Stimulated activated CD8-positive, alpha-beta memory T cell treated with anti-CD3 and anti-CD28 coated beads, Interleukin-12 subunit alpha, Interleukin-12 subunit beta, amount 100 ng/mL, for 24 hours (primary cell): ENCODE measurements around the gene PLOD1.
"Not testable (repeated sequence)": the region's sequence is repeated elsewhere in the genome, so short reads cannot be mapped to it uniquely, and the experiment has no call there.

Source experiments
- DNase-seq: peaks from one replicate; pipeline ENCODE4 v3.0.0-alpha.2; 2020; ENCODE audit errors: extremely low read depth

The PLOD1 gene

GRCh38 chr1:11912482-11913216 is 21.9 kb upstream of the PLOD1 start:
- not testable (repeated sequence) for DNase-seq

DNA sequence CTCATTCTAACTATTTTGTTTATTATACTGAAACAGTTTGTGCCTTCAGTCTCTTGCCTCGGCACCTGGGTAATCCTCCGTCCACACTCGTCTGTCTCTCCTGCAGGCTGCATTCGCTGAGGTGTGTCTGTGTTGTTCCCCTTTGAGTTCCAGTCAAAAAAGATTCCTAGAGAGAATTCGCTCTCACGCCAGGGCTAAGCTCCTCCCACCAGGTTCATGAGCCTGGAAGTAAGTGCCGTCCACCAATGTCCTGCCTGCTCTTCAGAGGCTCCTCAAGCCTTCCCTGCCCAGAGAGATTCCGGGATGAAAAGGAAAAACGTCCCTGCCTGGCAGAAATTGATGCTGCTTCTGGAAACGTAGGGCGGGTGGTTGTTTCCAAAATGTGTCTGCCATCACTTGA is 21.2 kb upstream of the PLOD1 start:
- DNase-seq, result no peak

- DNase-seq, result no peak
These were observed 20.5 kb upstream of the PLOD1 start for GRCh38 chr1:11914024-11914423.

DNA sequence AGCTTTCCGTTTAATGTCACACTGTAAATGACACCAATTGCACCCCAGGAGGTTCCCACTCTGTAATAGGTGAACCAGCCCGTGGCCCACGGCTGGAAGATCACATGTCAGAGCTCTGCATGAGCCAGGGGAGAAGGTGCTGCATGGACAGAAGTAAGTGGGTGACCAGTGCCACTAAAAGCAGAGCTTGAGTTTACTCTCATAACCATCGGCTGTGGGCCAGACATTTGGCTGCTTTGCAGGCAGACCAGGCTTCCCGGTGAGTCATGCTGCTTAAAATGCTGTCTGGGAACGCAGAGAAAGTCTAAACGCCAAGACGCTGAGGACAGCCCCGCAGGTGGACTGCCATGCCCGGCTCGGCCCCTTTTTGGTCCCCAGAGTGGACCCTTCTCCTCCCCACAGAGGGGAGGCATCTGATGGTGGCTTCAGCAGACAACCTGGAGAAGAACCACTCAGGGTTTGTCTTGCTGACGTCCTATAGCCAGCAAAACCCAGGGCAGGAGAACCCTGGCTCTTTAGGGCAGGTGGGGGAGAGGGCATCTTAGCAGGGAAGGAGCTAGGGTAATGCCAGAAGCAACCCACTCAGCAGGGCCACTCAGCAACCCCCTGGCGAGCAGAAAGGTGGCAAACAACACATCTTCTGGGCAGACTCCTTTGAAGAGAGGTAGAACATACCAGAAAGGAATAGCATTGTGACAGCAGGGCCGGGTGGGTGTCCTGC is 15.6 kb upstream of the PLOD1 start:
- no peak for DNase-seq

DNA sequence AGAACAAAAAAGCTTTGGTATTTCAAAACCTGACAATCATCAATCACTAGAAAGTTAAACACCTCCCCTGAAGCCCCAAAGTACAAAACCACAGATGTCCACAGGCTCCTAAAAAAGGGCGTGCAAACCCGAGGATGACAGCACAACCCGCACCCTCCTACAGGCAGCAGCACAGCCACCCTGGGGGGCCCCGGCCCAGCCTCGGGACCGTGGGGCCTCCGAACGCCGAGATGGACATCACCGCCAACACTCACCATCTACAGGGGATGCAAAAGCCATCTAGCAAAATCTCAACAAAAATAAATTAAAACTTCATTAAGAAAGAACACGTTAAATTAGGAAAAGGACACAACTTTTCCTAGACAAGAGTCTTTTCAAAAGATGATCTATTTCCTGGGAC is 14.9 kb upstream of the PLOD1 start:
- no peak for DNase-seq

- DNase-seq, result no peak
These were observed 14.1 kb upstream of the PLOD1 start for GRCh38 chr1:11920239-11920903.

- no peak for DNase-seq
These were observed 13.5 kb upstream of the PLOD1 start for GRCh38 chr1:11921022-11921421.

- no peak for DNase-seq
These were observed 11.3 kb upstream of the PLOD1 start for GRCh38 chr1:11923069-11923826.

- no peak for DNase-seq
These were observed 10.7 kb upstream of the PLOD1 start for GRCh38 chr1:11923827-11924113.

DNA sequence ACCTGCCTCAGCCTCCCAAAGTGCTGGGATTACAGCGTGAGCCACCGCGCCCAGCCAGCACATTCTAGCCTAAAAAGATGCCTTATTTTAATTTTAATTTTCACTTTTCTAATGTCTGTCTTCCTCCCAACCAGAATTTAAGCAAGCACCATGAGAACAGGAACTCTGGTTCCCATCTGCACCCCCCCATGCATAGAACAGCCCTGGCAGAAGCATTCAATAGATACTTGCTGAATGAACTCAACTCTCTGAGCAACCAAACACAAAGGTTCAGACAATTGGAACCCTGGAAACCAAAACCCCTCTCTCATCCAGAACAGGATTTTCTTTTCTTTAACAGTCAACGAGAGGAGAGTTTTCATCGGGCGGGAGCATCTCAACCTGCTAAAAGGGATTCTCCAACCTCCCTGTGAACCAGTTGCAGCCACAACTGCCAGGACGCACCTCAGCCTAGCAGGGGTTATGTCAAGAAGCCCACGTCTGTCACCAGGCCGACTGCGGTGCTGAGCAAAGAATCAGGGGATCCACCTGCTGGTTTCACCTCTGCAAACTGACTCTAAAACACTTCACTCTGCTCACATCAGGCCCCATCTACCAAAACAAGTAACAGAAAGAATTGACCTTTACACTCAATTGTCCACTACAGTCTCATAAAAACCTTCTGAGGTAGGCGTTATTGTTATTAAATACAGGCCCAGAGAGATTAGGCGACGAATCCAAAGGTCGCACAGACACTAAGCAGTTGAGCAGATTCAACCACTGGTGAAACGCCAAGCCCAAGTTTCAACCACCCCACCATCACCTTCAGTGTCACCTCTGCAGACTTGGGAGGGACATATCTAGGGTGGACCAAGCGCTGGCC is 10.0 kb upstream of the PLOD1 start:
- no peak for DNase-seq

DNA sequence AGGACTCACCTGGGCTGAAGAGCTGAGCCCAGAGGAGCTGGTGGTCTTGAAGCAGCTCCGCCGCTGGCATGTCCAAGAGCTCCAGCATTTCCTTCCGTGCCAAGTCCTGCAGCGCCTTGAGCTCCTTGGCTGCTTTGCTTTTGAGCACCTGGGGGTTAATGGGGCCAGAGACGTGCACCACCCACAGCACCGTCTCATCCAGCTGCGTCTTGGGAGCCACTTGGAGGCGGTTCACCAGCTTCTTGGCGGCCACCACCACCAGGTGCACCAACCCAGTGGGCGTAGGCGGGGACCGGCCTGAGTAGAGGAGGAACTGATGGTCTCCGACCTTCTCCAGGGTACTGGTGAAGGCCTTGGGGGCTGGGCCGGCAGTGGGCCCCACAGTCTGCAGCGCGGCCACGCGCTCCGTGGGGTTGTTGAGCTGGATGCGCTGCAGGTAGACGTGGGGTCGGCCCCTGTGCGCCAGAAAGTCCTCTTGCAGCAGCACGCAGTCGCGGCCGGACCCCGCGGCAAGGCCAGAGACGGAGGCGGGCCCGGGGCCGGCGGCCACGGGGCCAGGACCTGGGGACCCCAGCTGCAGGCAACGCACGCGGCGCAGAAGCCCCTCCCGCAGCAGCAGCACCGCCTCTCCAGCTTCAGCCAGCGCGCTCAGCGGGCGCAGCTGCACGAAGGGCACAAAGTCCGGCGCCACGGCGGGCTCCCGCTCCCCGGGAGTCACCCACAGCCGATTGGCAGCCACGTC is 9.2 kb upstream of the PLOD1 start:
- DNase-seq, result not testable (repeated sequence)

GRCh38 chr1:11925938-11926292 is 8.6 kb upstream of the PLOD1 start:
- DNase-seq, result no peak

GRCh38 chr1:11927866-11928592 is 6.5 kb upstream of the PLOD1 start:
- DNase-seq, result no peak

DNA sequence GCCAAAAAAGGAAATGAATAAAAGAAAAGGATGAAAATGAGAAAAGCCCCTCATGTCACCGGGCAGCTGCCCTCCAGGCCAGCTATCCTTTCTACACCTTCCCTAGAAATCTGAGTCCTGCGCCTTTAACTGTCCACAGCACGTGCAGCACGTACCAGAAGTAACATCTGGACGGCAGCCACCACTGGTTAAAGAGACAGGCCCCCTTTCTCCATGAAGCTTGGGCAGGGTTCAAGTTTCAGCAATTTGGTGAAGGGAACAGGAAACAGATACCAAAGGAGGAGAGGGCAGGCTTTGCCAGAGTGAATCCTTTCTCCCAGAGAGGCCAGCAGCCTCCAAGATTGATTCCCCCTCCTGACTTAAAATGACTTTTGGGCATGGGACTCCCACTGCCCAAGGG is 4.7 kb upstream of the PLOD1 start:
- no peak for DNase-seq

DNA sequence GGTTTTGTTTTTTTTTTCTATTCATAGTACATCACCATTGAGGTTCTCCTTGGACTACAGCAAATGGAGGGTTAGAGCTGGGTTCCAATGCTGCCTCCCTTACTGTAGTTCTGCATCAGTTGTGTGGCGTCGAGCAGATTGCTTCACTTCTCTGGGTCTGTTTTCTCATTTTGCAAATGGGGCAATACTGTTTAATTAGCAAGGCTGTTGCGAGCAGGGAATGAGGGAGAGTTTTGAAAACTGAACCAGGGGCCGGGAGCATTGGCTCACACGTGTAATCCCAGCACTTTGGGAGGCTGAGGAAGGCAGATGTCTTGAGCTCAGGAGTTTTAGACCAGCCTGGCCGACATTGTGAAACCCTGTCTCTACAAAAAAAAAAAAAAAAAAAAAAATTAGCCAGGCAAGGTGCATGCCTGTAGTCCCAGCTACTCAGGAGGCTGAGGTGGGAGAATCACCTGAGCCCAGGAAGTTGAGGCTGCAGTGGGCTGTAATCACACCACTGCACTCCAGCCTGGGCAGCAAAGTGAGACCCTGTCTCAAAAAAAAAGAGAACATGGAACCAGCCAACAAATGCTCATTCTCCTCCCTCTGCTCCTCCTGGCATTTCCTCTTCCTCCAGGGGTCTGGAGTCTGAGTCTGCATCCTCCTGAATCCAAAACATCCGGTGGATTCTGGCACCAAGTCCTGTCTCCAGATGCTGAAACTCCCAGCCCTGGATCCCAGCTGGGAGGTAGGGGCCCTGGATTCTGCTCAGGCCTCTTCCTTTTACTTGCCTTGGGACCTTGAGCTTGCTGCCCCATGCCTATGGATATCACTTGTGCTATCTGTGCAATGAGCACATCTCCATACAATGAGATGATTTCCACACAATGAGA is 3.7 kb upstream of the PLOD1 start:
- DNase-seq, result no peak

DNA sequence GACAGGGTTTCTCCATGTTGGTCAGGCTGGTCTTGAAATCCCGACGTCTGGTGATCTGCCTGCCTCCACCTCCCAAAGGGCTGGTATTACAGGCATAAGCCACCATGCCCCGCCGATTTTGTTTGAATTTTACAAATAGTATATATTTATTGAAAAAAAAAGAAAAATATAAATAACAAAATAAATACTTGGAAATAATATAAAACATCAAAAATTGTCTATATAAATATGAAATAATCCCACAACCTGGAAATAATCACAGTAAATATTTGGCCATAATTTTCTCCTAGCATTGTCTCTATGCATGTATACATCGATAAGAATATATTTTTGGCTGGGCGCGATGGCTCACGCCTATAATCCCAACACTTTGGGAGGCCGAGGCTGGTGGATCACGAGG is 2.7 kb upstream of the PLOD1 start:
- no peak for DNase-seq

DNA sequence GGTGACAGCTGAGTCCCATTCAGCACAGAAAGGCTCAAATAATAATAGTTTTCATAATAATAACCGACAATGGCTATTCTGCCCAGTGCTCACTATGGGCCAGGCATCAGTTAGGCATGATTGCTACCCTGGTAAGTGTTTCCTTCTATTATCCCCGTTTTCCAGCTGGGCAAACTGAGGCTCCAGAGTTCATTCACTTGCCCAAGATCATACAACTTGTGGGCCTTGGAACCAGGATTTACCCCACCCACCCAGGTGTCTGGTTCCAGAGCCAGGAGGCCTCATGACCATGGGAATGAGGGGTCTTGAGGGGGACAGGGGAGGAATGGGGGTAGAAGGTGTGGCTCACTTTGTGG is 518 bp downstream of the PLOD1 start:
- no peak for DNase-seq

DNA sequence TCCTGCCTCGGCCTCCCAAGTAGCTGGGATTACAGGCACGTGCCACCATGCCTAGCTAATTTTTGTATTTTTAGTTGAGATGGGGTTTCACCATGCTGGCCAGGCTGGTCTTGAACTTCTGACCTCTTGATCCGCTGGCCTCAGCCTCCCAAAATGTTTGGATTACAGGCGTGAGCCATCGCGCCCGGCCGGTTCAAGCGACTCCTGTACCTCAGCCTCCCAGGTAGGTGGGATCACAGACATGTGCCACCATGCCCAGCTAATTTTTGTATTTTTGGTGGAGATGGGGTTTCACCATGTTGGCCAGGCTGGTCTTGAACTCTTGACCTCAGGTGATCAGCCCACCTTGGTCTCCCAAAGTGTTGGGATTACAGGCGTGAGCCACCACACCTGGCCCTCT is 1.2 kb downstream of the PLOD1 start:
- not testable (repeated sequence) for DNase-seq
